Fibroblast of lung (primary cell): ENCODE data around the gene SERPINH1.

Source experiments
- CTCF ChIP-seq, 2 donors: IDR thresholded peaks in 1 of 2; conservative IDR thresholded peaks in 1 of 2; 1 replicate in 1 of 2; 2 replicates in 1 of 2; pipeline ENCODE4 v1.5.1; 2011 to 2012; ENCODE audit warnings: low read length in 2 of 2, control low read depth in 1 of 2, inconsistent platforms in 1 of 2, low read depth in 1 of 2, mild to moderate bottlenecking in 1 of 2
- EZH2 ChIP-seq: IDR thresholded peaks from 2 replicates; pipeline ENCODE4 v1.5.1; 2012; ENCODE audit warnings: low read length, control low read depth, mild to moderate bottlenecking; ENCODE audit errors: missing control alignments

- TF ChIP-seq CTCF (conservative IDR thresholded peaks at IDR 0.05 in 1 of 2, IDR thresholded peaks at IDR 0.05 in 1 of 2; ENCODE audit: low read depth in 1 of 2, low read length in 2 of 2) (no peak), EZH2 (no peak)
Observed at GRCh38 chr11:75615751-75616150, 53.7 kb downstream of the SERPINH1 start.
